ENCODE measurements around the gene KLK6. TPM values are rescaled to one million over a fixed set of nuclear protein-coding genes. Genes with fewer than 3 reads are reported as not detected.
"Not testable (repeated sequence)": the region's sequence is repeated elsewhere in the genome, so short reads cannot be mapped to it uniquely, and the experiment has no call there.

Gene KLK6
- total RNA-seq, 1 donor from 2014 or later: not detected

GRCh38 chr19:50992666-50993035 lies 23.3 kb upstream of the KLK6 start:
- DNase-seq: no peak

GRCh38 chr19:50984416-50984815 lies 15.0 kb upstream of the KLK6 start:
- DNase-seq: not testable (repeated sequence)

- DNase-seq: no peak
Observed at GRCh38 chr19:50983625-50984292, 14.4 kb upstream of the KLK6 start, which contains the start of gene KLK7. KLK7 (minus strand) TSS chr19:50983917; CDS start chr19:50982399, 1,518 bp downstream.

GRCh38 chr19:50982186-50982585 lies 12.8 kb upstream of the KLK6 start:
- no peak for DNase-seq

- no peak for DNase-seq
Observed at GRCh38 chr19:50981587-50982146, 12.3 kb upstream of the KLK6 start.

GRCh38 chr19:50980208-50980607 lies 10.8 kb upstream of the KLK6 start:
- no peak for DNase-seq

GRCh38 chr19:50979758-50980157 lies 10.4 kb upstream of the KLK6 start:
- no peak for DNase-seq

GRCh38 chr19:50978772-50979390 lies 9.5 kb upstream of the KLK6 start:
- no peak for DNase-seq

- no peak for DNase-seq
Observed at GRCh38 chr19:50977626-50978025, 8.2 kb upstream of the KLK6 start.

- no peak for DNase-seq
Observed at GRCh38 chr19:50975766-50976165, 6.4 kb upstream of the KLK6 start.

- DNase-seq: no peak
Observed at GRCh38 chr19:50974702-50975556, 5.5 kb upstream of the KLK6 start.

- no peak for DNase-seq
Observed at GRCh38 chr19:50972795-50973376, 3.5 kb upstream of the KLK6 start.

- not testable (repeated sequence) for DNase-seq
Observed at GRCh38 chr19:50969810-50970209, 419 bp upstream of the KLK6 start.

GRCh38 chr19:50968716-50969412 lies 527 bp downstream of the KLK6 start:
- DNase-seq: no peak

GRCh38 chr19:50967929-50968715 lies 1.3 kb downstream of the KLK6 start:
- no peak for DNase-seq

GRCh38 chr19:50964266-50964665 lies 5.1 kb downstream of the KLK6 start:
- no peak for DNase-seq

GRCh38 chr19:50963381-50963780 lies 6.0 kb downstream of the KLK6 start:
- no peak for DNase-seq

- DNase-seq: no peak
Observed at GRCh38 chr19:50962245-50962644, 7.1 kb downstream of the KLK6 start.

GRCh38 chr19:50959731-50960500 lies 9.5 kb downstream of the KLK6 start:
- no peak for DNase-seq

- DNase-seq: no peak
Observed at GRCh38 chr19:50957587-50957986, 11.8 kb downstream of the KLK6 start.

Measured in tongue (tissue), 2 donors.